Brain microvascular endothelial cell (primary cell): ENCODE results near the gene CYP4F11.
"Not testable (repeated sequence)": the region's sequence is repeated elsewhere in the genome, so short reads cannot be mapped to it uniquely, and the experiment has no call there.

Experiments
- DNase-seq: peaks from one replicate; pipeline ENCODE4 v3.0.0-alpha.2; 2020
- H3K27ac ChIP-seq: fragments of 250-450 bp; sonication (Bioruptor Pico); 2 replicates; pipeline ENCODE4 v1.5.1; 2020; ENCODE audit warnings: mild to moderate bottlenecking, moderate library complexity
- H3K27me3 ChIP-seq: fragments of 250-450 bp; sonication (Bioruptor Pico); replicated peaks from 2 replicates; pipeline ENCODE4 v1.5.1; 2020; ENCODE audit warnings: mild to moderate bottlenecking
- H3K36me3 ChIP-seq: fragments of 250-450 bp; sonication (Bioruptor Pico); replicated peaks from 2 replicates; pipeline ENCODE4 v1.5.1; 2020; ENCODE audit warnings: mild to moderate bottlenecking
- H3K4me3 ChIP-seq: 2 replicates; pipeline ENCODE4 v1.5.1; 2011; ENCODE audit warnings: low read depth, mild to moderate bottlenecking, control low read depth, low read length, moderate library complexity
- CTCF ChIP-seq: IDR thresholded peaks from 2 replicates; pipeline ENCODE4 v1.5.1; 2011; ENCODE audit warnings: low read depth, mild to moderate bottlenecking, moderate library complexity, low read length, control low read depth, inconsistent platforms; ENCODE audit errors: missing control alignments
- in situ Hi-C: cut with HindIII; loops from 2 replicates; pipeline ENCODE4 v1.10.0; 2017; ENCODE audit warnings: low sequenced_read_pairs, low pct_ligation_motif_present

The CYP4F11 gene

GRCh38 chr19:15913830-15914229 is 20.5 kb downstream of the CYP4F11 start:
- H3K27ac ChIP-seq: no peak overlapping the region
- H3K4me3 ChIP-seq: no peak overlapping the region
- in situ Hi-C loops: no loop called here
- no peak for DNase-seq
- TF ChIP-seq CTCF: no peak
- H3K36me3 ChIP-seq: no peaks in the 10 kb centered on the region
- H3K27me3 ChIP-seq: peaks cover 1% of the 10 kb centered on the region

GRCh38 chr19:15913384-15913783 is 20.9 kb downstream of the CYP4F11 start:
- H3K27ac ChIP-seq: no peak overlapping the region
- H3K4me3 ChIP-seq: no peak overlapping the region
- TF ChIP-seq CTCF: no peak
- in situ Hi-C loops: no loop called here
- no peaks in the 10 kb centered on the region for H3K36me3 ChIP-seq
- peaks cover 1% of the 10 kb centered on the region for H3K27me3 ChIP-seq
- no peak for DNase-seq

DNA sequence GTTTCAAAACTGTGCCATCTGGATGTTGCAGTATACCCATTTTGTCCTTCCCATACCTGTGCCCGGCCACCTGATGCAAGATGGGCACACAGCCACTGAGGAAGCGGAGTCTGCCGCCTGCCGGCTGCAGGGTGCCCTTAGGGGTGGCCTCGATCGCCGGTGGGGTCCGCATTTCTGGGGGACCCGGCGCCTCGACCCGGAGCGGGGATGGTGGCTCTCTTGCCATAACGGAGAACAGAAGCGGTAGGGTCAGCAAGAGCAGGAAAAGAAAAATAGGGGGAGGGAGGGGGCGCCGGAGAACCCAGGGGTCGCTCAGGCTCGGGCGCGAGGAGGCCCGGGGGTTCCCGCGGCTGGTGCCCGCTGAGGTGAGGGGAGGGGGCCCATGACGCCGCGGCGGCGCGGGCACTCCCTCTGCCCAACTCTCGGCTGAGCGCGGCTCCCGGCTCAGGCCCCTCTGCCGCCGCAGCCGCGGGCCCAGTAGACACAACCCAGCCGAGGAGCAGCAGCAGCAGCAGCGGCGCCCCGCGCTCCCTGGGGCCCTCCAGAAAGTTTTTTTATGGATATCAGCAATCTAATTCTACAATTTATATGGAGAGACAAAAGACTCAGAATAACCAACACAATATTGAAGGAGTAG is 22.6 kb downstream of the CYP4F11 start:
- Histone ChIP-seq H3K27ac (no peak overlapping the region), H3K27me3 (peaks cover 1% of the 10 kb centered on the region), H3K4me3 (no peak overlapping the region), H3K36me3 (no peaks in the 10 kb centered on the region)
- in situ Hi-C loops: no loop called here
- no peak for TF ChIP-seq CTCF
- DNase-seq: no peak

GRCh38 chr19:15905026-15905425 is 29.3 kb downstream of the CYP4F11 start:
- in situ Hi-C loops: no loop called here
- no peak overlapping the region for H3K4me3 ChIP-seq
- no peaks in the 10 kb centered on the region for H3K36me3 ChIP-seq
- no peak overlapping the region for H3K27ac ChIP-seq
- TF ChIP-seq CTCF: no peak
- no peaks in the 10 kb centered on the region for H3K27me3 ChIP-seq
- DNase-seq: no peak

DNA sequence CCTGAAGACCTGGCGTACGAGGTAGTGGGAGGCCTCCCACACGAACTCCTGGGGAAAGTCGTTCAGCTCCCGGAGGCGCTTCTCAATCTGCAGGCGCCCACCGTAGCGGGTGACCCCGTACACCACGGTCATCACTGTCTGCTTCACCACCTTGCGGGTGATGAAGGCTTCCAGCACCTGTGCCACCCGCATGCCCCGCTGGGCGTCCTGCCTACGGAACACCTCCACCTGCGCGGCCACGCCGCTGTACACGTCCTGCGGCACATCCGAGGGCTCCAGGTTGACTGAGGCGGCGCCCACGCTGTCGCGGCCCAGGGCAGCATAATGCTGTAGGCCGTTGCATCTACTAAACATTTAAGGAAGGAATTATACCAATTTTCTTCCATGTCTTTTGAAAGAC is 31.4 kb downstream of the CYP4F11 start:
- H3K4me3 ChIP-seq: not testable (repeated sequence)

GRCh38 chr19:15902254-15902653 is 32.1 kb downstream of the CYP4F11 start:
- TF ChIP-seq CTCF: no peak
- no peaks in the 10 kb centered on the region for H3K27me3 ChIP-seq
- no peak overlapping the region for H3K4me3 ChIP-seq
- H3K27ac ChIP-seq: no peak overlapping the region
- in situ Hi-C loops: no loop called here
- H3K36me3 ChIP-seq: no peaks in the 10 kb centered on the region
- DNase-seq: no peak

More for the DNA sequence above, 31.4 kb downstream of the CYP4F11 start:
- H3K36me3 ChIP-seq, H3K27ac ChIP-seq, DNase-seq, H3K27me3 ChIP-seq, in situ Hi-C loops: not testable (repeated sequence)
